22Rv1 (cell line): ENCODE data around the gene CCDC170.

ENCODE experiments used
- ZFX ChIP-seq: fragments of 450-650 bp; IDR thresholded peaks from 2 replicates; pipeline ENCODE4 v1.6.1; 2017; ENCODE audit warnings: antibody characterized with exemption, borderline replicate concordance
- TF ChIP-seq, protein P1 (sequence below): fragments of 450-650 bp; IDR thresholded peaks from 2 replicates; pipeline ENCODE4 v1.5.1; 2017; ENCODE audit warnings: mild to moderate bottlenecking

DNA sequence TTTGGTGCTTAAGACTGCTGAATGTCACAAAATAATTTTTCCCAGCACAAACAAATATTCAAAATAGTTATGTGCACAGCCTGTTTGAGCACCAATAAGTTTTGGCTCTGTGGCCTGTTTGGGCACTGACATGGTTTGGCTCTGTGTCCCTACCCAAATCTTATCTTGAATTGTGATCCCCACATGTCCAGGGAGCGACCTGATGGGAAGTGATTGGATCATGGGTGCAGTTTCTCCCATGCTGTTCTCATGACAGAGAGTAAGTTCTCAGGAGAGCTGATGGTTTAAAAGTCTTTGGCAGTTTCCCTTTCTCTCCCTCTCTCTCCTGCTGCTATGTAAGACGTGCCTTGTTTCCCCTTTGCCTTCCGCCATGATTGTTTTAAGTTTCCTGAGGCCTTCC is 167.7 kb downstream of the CCDC170 start:
- TF ChIP-seq, protein P1, sequence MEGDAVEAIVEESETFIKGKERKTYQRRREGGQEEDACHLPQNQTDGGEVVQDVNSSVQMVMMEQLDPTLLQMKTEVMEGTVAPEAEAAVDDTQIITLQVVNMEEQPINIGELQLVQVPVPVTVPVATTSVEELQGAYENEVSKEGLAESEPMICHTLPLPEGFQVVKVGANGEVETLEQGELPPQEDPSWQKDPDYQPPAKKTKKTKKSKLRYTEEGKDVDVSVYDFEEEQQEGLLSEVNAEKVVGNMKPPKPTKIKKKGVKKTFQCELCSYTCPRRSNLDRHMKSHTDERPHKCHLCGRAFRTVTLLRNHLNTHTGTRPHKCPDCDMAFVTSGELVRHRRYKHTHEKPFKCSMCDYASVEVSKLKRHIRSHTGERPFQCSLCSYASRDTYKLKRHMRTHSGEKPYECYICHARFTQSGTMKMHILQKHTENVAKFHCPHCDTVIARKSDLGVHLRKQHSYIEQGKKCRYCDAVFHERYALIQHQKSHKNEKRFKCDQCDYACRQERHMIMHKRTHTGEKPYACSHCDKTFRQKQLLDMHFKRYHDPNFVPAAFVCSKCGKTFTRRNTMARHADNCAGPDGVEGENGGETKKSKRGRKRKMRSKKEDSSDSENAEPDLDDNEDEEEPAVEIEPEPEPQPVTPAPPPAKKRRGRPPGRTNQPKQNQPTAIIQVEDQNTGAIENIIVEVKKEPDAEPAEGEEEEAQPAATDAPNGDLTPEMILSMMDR = no peak
- TF ChIP-seq ZFX = no peak
